A673 (cell line): ENCODE data around the gene IGSF21.

Experiments used
- CTCF ChIP-seq: fragments of 300-800, 200-600 bp; sonication (generic); conservative IDR thresholded peaks from 2 replicates; pipeline ENCODE4 v1.5.1; 2017; ENCODE audit warnings: low read depth, mild to moderate bottlenecking, antibody characterized with exemption, low read length, moderate library complexity, mixed read lengths
- EZH2 ChIP-seq: fragments of 200-600 bp; sonication (generic); IDR thresholded peaks from 2 replicates; pipeline ENCODE4 v1.6.1; 2017; ENCODE audit warnings: borderline replicate concordance, low read depth, mild to moderate bottlenecking, mixed read lengths, antibody characterized with exemption, low read length; ENCODE audit not compliant: poor library complexity, severe bottlenecking

- TF ChIP-seq CTCF (no peak), EZH2 (no peak)
Measured at GRCh38 chr1:18229625-18230024, 122.0 kb downstream of the IGSF21 start.
